Calu3 (cell line): ENCODE data around the gene NFATC1. TPM values are rescaled to one million over a fixed set of nuclear protein-coding genes. Genes with fewer than 3 reads are reported as not detected.

Source experiments
- BruUV-seq: library from RNA; stranded (reverse); fragments of 400-500 nt; replicated peaks from 2 replicates; lab custom pipeline; 2021; lab: Mats Ljungman, UMichigan
- CTCF ChIA-PET: fragments of 300-600 bp; sonication (Branson Sonifier 250); formaldehyde crosslinking; loops from one replicate; lab custom pipeline; 2022; ENCODE audit warnings: antibody characterized with exemption; lab: Charles Lee
- DNase-seq: peaks from one replicate; pipeline ENCODE4 v3.0.0; 2022
- H3K27ac Mint-ChIP-seq: one replicate; pipeline ENCODE4 v1.8.0; 2022; ENCODE audit warnings: mixed read lengths; ENCODE audit not compliant: unreplicated experiment
- H3K27me3 Mint-ChIP-seq: one replicate; pipeline ENCODE4 v1.8.0; 2022; ENCODE audit warnings: mixed read lengths; ENCODE audit not compliant: unreplicated experiment
- H3K36me3 Mint-ChIP-seq: one replicate; pipeline ENCODE4 v1.8.0; 2022; ENCODE audit warnings: mild to moderate bottlenecking, moderate library complexity, mixed read lengths; ENCODE audit not compliant: insufficient read depth, unreplicated experiment
- H3K4me1 Mint-ChIP-seq: one replicate; pipeline ENCODE4 v1.8.0; 2022; ENCODE audit warnings: mild to moderate bottlenecking, low read depth, mixed read lengths; ENCODE audit not compliant: unreplicated experiment
- H3K4me3 Mint-ChIP-seq: one replicate; pipeline ENCODE4 v1.8.0; 2022; ENCODE audit warnings: mild to moderate bottlenecking, low read depth, moderate library complexity, mixed read lengths; ENCODE audit not compliant: unreplicated experiment
- H3K9me3 Mint-ChIP-seq: one replicate; pipeline ENCODE4 v1.8.0; 2022; ENCODE audit warnings: low read depth, mixed read lengths; ENCODE audit not compliant: unreplicated experiment
- CTCF ChIP-seq: fragments of 200-600 bp; IDR thresholded peaks from one replicate; pipeline ENCODE4 v1.8.0; 2022; ENCODE audit warnings: antibody characterized with exemption; ENCODE audit not compliant: unreplicated experiment
- intact Hi-C: fragments of 100-400 bp; cut with micrococcal nuclease; formaldehyde crosslinking; loops from one replicate; pipeline ENCODE4 v1.10.0; 2022; ENCODE audit not compliant: unreplicated experiment
- total RNA-seq: library from RNA; stranded (reverse); gene quantifications from 2 replicates; pipeline ENCODE4 v1.2.3, GENCODE V29; 2022

The NFATC1 gene
- total RNA-seq, 1 experiment from 2014 or later, result 5.9 TPM

GRCh38 chr18:79573921-79574491, 178.3 kb downstream of the NFATC1 start:
- Mint-ChIP-seq H3K9me3 (peaks cover 2% of the 10 kb centered on the region), H3K27me3 (peaks cover 29% of the 10 kb centered on the region), H3K36me3 (no peaks in the 10 kb centered on the region), H3K4me3 (no peak overlapping the region), H3K4me1 (peaks cover 11% of the 10 kb centered on the region), H3K27ac (no peak overlapping the region)
- intact Hi-C loops, result no loop called here
- TF ChIP-seq CTCF, result no peak
- DNase-seq, result no peak
- CTCF ChIA-PET, result no interaction called here
- no TSS peak for BruUV-seq

GRCh38 chr18:79574938-79575525, 179.3 kb downstream of the NFATC1 start:
- peaks cover 2% of the 10 kb centered on the region for H3K4me1 Mint-ChIP-seq
- no TSS peak for BruUV-seq
- DNase-seq, result no peak
- no peak for TF ChIP-seq CTCF
- peaks cover 19% of the 10 kb centered on the region for H3K27me3 Mint-ChIP-seq
- H3K4me3 Mint-ChIP-seq, result no peak overlapping the region
- no peak overlapping the region for H3K27ac Mint-ChIP-seq
- no peaks in the 10 kb centered on the region for H3K36me3 Mint-ChIP-seq
- peaks cover 2% of the 10 kb centered on the region for H3K9me3 Mint-ChIP-seq
- CTCF ChIA-PET, result no interaction called here
- intact Hi-C loops, result no loop called here

GRCh38 chr18:79575891-79576685, 180.4 kb downstream of the NFATC1 start:
- no TSS peak for BruUV-seq
- no peak overlapping the region for H3K27ac Mint-ChIP-seq

More at GRCh38 chr18:79575891-79576685, 180.4 kb downstream of the NFATC1 start:
- Mint-ChIP-seq H3K4me1 (no peaks in the 10 kb centered on the region), H3K36me3 (no peaks in the 10 kb centered on the region), H3K4me3 (no peak overlapping the region), H3K27me3 (peaks cover 8% of the 10 kb centered on the region), H3K9me3 (peaks cover 2% of the 10 kb centered on the region)
- DNase-seq, result no peak
- intact Hi-C loops, result no loop called here
- TF ChIP-seq CTCF, result no peak
- CTCF ChIA-PET, result interaction anchor here (0.6 kb wide), 1 partner anchor 13 kb away, joined by 4 read pairs; no protein-coding TSS in a partner anchor
